ENCODE results near the gene LRRN2. TPM values are rescaled to one million over a fixed set of nuclear protein-coding genes. Genes with fewer than 3 reads are reported as not detected.

LRRN2 gene
- total RNA-seq, 4 donors from 2014 or later: 2.0 to 32.9 (median 23.8) TPM

DNA sequence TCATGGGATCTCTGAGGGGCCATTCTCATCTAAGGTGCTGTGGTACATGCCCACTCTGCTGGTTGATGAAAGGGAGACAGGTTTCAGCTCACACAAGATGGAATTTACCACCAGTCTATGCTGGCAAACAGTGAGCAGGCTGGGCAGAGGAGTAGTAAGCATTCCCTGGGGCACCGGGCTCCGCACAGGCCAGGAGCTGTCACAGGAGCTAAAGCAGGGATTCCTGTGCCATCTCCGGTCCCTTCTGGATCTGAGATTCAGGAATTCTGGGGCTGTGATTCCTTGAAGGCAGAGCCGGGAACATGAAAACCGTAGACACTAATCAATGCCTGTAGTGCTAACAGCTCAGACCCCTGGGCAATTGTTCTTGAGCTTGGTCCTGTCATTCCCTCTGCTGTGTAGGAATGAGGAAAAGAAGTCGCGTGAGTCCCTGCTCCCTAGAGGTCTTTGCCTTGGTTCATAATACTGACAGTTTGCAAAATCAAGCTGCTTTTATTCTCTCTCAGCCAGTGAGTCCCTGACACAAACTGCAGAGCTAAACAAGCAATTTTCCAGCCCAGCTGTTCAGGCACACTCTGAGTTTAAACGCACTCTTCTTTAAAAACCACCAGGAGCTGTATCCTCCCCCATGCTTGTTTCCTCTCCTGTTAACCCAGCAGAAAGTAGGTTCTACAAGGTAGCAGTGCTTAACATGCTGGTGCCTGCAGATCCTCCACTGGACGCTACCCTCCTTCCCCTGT is 116.8 kb downstream of the LRRN2 start:
- Histone ChIP-seq H3K36me3 (peaks cover 0 to 3% (median 0%) of the 10 kb centered on the region in 4 donors), H3K27me3 (no peaks in the 10 kb centered on the region), H3K9me3 (no peaks in the 10 kb centered on the region), H3K4me3 (no peak overlapping the region), H3K4me1 (peaks cover 0 to 3% (median 0%) of the 10 kb centered on the region in 4 donors), H3K27ac (no peak overlapping the region)
- TF ChIP-seq, protein P1, sequence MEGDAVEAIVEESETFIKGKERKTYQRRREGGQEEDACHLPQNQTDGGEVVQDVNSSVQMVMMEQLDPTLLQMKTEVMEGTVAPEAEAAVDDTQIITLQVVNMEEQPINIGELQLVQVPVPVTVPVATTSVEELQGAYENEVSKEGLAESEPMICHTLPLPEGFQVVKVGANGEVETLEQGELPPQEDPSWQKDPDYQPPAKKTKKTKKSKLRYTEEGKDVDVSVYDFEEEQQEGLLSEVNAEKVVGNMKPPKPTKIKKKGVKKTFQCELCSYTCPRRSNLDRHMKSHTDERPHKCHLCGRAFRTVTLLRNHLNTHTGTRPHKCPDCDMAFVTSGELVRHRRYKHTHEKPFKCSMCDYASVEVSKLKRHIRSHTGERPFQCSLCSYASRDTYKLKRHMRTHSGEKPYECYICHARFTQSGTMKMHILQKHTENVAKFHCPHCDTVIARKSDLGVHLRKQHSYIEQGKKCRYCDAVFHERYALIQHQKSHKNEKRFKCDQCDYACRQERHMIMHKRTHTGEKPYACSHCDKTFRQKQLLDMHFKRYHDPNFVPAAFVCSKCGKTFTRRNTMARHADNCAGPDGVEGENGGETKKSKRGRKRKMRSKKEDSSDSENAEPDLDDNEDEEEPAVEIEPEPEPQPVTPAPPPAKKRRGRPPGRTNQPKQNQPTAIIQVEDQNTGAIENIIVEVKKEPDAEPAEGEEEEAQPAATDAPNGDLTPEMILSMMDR (IDR thresholded peaks at IDR 0.05): no peak
- no peak for TF ChIP-seq POLR2A (IDR thresholded peaks at IDR 0.05)
- no peak for TF ChIP-seq POLR2AphosphoS5 (IDR thresholded peaks at IDR 0.05)
- TF ChIP-seq EP300 (IDR thresholded peaks at IDR 0.05; ENCODE audit: low read depth): no peak
- in situ Hi-C loops (cut with MboI; ENCODE audit: low pct_ligation_motif_present in 1 of 4, low pct_unique_long_range_greater_than_20kb in 1 of 4, low sequenced_read_pairs in 3 of 4): loop anchor here (10.0 to 25.0 kb wide), 4 partner anchors 194 to 369 kb away; no protein-coding TSS in a partner anchor
- WGBS, 2 donors (ENCODE audit: low coverage in 1 of 2): 57 to 80% methylated on average over 1 to 9 of the region's 9 CpGs
- intact Hi-C loops (cut with DNase I; ENCODE audit: low total_unique reads): loop anchor here (5.0 kb wide), 1 partner anchor 199 kb away; no protein-coding TSS in a partner anchor
- no peak for DNase-seq

Small RNAs within 50 kb of the gene (small RNA-seq; reads per million reads assigned to genes)
- gene RF00601 (0 reads per million in 4 donors), gene RNA5SP75 (0 reads per million in 4 donors)

Other genes starting within 250 kb of the LRRN2 start
- 100 to 1,000 TPM in 2 of 4 donors, 10 to 100 TPM in 2; 61.9 to 181 (median 88.8) TPM for gene PIK3C2B, start 190.9 kb downstream of the LRRN2 start, total RNA-seq
- gene MDM4, start 169.3 kb downstream of the LRRN2 start, total RNA-seq: 100 to 1,000 TPM in 2 of 4 donors, 10 to 100 TPM in 2; 64.3 to 140 (median 109) TPM
- gene NFASC, start 185.1 kb upstream of the LRRN2 start, total RNA-seq: 10 to 100 TPM; 11.3 to 48.8 (median 13.4) TPM